Mesodermal cell (in vitro differentiated cells): ENCODE measurements around the gene TBL1X.
"Not testable (repeated sequence)": the region's sequence is repeated elsewhere in the genome, so short reads cannot be mapped to it uniquely, and the experiment has no call there.

Experiments
- H3K27ac ChIP-seq: 2 replicates; pipeline ENCODE4 v1.7.0; 2013; ENCODE audit warnings: mild to moderate bottlenecking, low read depth, low read length, moderate library complexity; ENCODE audit not compliant: severe bottlenecking
- H3K36me3 ChIP-seq: 2 replicates; pipeline ENCODE4 v1.7.1; 2013; ENCODE audit warnings: mild to moderate bottlenecking, low read length, moderate library complexity; ENCODE audit not compliant: control insufficient read depth, insufficient read depth
- H3K4me1 ChIP-seq: one replicate; pipeline ENCODE4 v1.7.1; 2013; ENCODE audit warnings: mild to moderate bottlenecking, low read length; ENCODE audit not compliant: insufficient read depth, control insufficient read depth, poor library complexity, severe bottlenecking
- H3K4me3 ChIP-seq: 2 replicates; pipeline ENCODE4 v1.7.0; 2013; ENCODE audit warnings: low read length, control low read depth, mild to moderate bottlenecking; ENCODE audit not compliant: insufficient read depth, poor library complexity, severe bottlenecking; ENCODE audit errors: extremely low read depth
- H3K9me3 ChIP-seq: 2 replicates; pipeline ENCODE4 v1.7.1; 2013; ENCODE audit warnings: mild to moderate bottlenecking, low read length, moderate library complexity; ENCODE audit not compliant: control insufficient read depth
- WGBS, 2 experiments: methylation state at CpG; one replicate each; pipeline ENCODE4 v1.1.5; 2013; ENCODE audit warnings: missing lambda C conversion rate in 2 of 2; ENCODE audit not compliant: insufficient coverage in 2 of 2; 5-methylcytosine and 5-hydroxymethylcytosine counted together

Gene TBL1X

GRCh38 chrX:9459186-9459748, 5.6 kb upstream of the TBL1X start:
- Histone ChIP-seq H3K36me3 (no peaks in the 10 kb centered on the region), H3K4me1 (peaks cover 6% of the 10 kb centered on the region), H3K27ac (no peak overlapping the region), H3K4me3 (no peak overlapping the region), H3K9me3 (no peaks in the 10 kb centered on the region)
- 100% methylated on average over 1 of the region's 3 CpGs; no CpG with 5 or more reads in 1 of the 2 experiments for WGBS, 2 experiments

DNA sequence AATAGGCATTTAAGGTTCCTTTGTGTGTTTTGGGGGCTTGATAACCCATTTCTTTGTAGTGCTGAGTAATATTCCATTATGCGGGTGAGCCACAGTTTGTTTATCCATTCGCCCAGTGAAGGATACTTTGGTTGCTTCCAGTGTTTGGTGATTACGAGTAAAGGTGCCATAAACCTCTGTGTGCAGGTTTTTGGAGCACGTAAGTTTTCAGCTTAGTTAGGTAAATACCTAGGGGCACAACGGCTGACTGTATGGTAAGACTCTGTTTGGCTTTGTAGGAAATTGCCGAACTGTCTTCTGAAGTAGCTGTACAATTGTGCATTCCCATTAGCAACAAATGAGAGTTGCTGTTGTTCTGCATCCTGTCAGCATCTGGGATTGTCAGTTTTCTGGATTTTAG, 3.8 kb upstream of the TBL1X start:
- no peaks in the 10 kb centered on the region for H3K9me3 ChIP-seq
- H3K27ac ChIP-seq = no peak overlapping the region
- H3K4me3 ChIP-seq = no peak overlapping the region
- 96% methylated on average over 5 of the region's 6 CpGs; no CpG with 5 or more reads in 1 of the 2 experiments for WGBS, 2 experiments
- H3K4me1 ChIP-seq = peaks cover 6% of the 10 kb centered on the region
- H3K36me3 ChIP-seq = no peaks in the 10 kb centered on the region

DNA sequence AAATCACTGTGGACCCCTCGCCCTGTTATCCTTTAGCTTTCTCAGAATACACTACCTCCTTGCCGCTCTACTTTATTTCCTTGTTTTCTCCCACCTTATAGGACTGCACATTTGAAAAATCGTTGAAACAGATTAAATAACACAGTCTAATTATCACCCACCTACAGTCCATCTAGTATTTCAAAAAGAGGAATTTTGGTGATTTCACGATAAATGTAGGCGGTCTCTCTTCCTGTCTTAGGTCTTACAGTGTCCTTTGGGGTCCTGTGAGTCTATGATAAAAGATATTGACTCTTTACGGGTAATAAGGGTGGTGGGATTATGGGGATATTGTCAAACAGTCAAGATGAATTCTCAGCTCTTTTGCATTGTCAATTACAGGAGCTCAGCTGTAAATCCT, 2.4 kb upstream of the TBL1X start:
- Histone ChIP-seq H3K27ac (peak overlapping the region; percentile 72), H3K36me3 (no peaks in the 10 kb centered on the region), H3K9me3 (no peaks in the 10 kb centered on the region), H3K4me3 (no peak overlapping the region), H3K4me1 (peaks cover 10% of the 10 kb centered on the region)
- no CpG with 5 or more reads among the region's 6 CpGs for WGBS, 2 experiments

- WGBS, 2 experiments = 0% methylated on average over 1 to 4 of the region's 87 CpGs
- H3K36me3 ChIP-seq = peaks cover 5% of the 10 kb centered on the region
- peak overlapping the region; percentile 59 for H3K4me3 ChIP-seq
- peak overlapping the region; percentile 10 for H3K27ac ChIP-seq
- H3K9me3 ChIP-seq = no peaks in the 10 kb centered on the region
- H3K4me1 ChIP-seq = peaks cover 10% of the 10 kb centered on the region
These were observed 694 bp downstream of the TBL1X start for GRCh38 chrX:9465380-9466123.

- H3K4me3 ChIP-seq = peak overlapping the region; percentile 59
- H3K27ac ChIP-seq = no peak overlapping the region
- H3K9me3 ChIP-seq = no peaks in the 10 kb centered on the region
- peaks cover 6% of the 10 kb centered on the region for H3K36me3 ChIP-seq
- H3K4me1 ChIP-seq = peaks cover 11% of the 10 kb centered on the region
- 0% methylated on average over 2 to 7 of the region's 31 CpGs for WGBS, 2 experiments
These were observed 1.3 kb downstream of the TBL1X start for GRCh38 chrX:9466124-9466495.

GRCh38 chrX:9466736-9467135, 1.9 kb downstream of the TBL1X start:
- 33 to 60% methylated on average over 2 to 3 of the region's 6 CpGs for WGBS, 2 experiments
- peaks cover 9% of the 10 kb centered on the region for H3K36me3 ChIP-seq
- no peaks in the 10 kb centered on the region for H3K9me3 ChIP-seq
- H3K4me3 ChIP-seq = peak overlapping the region; percentile 59
- H3K4me1 ChIP-seq = peaks cover 14% of the 10 kb centered on the region
- no peak overlapping the region for H3K27ac ChIP-seq

DNA sequence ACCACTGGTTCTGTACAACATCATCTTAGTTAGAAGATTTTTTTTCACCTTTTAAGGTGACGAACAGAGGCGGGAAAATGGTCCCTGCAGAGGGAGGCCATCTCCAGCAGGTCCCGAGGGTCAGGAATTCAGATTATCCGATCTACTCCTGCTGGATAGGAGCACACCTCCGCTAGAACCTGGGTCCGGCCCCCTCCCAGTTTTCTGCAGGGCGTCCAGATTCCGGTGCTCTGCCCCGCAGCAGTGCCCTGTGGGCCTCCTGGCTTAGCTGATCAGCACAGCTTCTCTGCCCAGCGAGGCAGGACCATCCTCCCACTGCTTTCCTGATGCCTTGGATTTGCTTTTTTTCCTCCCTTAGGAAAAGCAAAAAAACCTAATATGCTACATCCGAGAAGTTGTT, 2.3 kb downstream of the TBL1X start:
- peak overlapping the region; percentile 14 for H3K4me3 ChIP-seq
- peaks cover 14% of the 10 kb centered on the region for H3K4me1 ChIP-seq
- peaks cover 9% of the 10 kb centered on the region for H3K36me3 ChIP-seq
- WGBS, 2 experiments = 28 to 29% methylated on average over 4 to 5 of the region's 11 CpGs
- H3K27ac ChIP-seq = no peak overlapping the region
- no peaks in the 10 kb centered on the region for H3K9me3 ChIP-seq

GRCh38 chrX:9467751-9468150, 2.9 kb downstream of the TBL1X start:
- Histone ChIP-seq H3K4me3 (no peak overlapping the region), H3K4me1 (peaks cover 8% of the 10 kb centered on the region), H3K36me3 (peaks cover 9% of the 10 kb centered on the region), H3K9me3 (no peaks in the 10 kb centered on the region), H3K27ac (no peak overlapping the region)
- 25 to 66% methylated on average over 2 to 6 of the region's 11 CpGs for WGBS, 2 experiments

- Histone ChIP-seq H3K4me1 (peaks cover 11% of the 10 kb centered on the region), H3K36me3 (peaks cover 9% of the 10 kb centered on the region), H3K4me3 (no peak overlapping the region), H3K9me3 (no peaks in the 10 kb centered on the region), H3K27ac (peak overlapping the region; percentile 29)
- 96 to 99% methylated on average over 4 to 8 of the region's 12 CpGs for WGBS, 2 experiments
These were observed 6.7 kb downstream of the TBL1X start for GRCh38 chrX:9471571-9471985.

DNA sequence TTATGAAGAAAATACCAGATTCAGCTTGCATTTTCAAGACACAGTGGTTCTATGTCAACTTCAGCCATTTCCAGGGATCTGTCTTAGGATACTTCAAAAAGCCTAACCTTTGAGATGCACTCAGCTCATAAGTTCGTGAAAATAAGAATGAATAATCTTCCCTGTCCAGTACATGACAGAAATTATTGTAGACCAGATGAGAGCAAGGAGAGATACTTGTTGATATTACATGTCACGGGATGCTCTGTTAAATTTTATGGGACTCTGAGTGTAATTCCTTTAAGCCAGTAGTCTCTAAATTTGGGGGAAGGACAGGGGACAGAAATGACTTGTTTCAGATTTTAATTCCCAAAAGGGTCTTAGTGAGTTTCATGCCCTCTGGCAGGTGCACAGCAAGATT, 8.8 kb downstream of the TBL1X start:
- no peaks in the 10 kb centered on the region for H3K9me3 ChIP-seq
- H3K27ac ChIP-seq = no peak overlapping the region

GRCh38 chrX:9475417-9475816, 10.6 kb downstream of the TBL1X start:
- WGBS, 2 experiments = no CpG with 5 or more reads among the region's 4 CpGs
- H3K4me1 ChIP-seq, H3K4me3 ChIP-seq, H3K27ac ChIP-seq, H3K36me3 ChIP-seq, H3K9me3 ChIP-seq: not testable (repeated sequence)

More for the DNA sequence above, 8.8 kb downstream of the TBL1X start:
- 83 to 100% methylated on average over 1 of the region's 2 CpGs for WGBS, 2 experiments
- Histone ChIP-seq H3K36me3 (peaks cover 9% of the 10 kb centered on the region), H3K4me3 (no peak overlapping the region), H3K4me1 (peaks cover 7% of the 10 kb centered on the region)
